ENCODE data around the gene OSTC.
"Not testable (repeated sequence)": the region's sequence is repeated elsewhere in the genome, so short reads cannot be mapped to it uniquely, and the experiment has no call there.

Gene OSTC

GRCh38 chr4:108649863-108650211, 562 bp upstream of the OSTC start:
- peak in 1 of 2 experiments; percentile 40 for DNase-seq

- DNase-seq, result no peak
Measured at GRCh38 chr4:108651014-108651791, 804 bp downstream of the OSTC start.

GRCh38 chr4:108662629-108663028, 12.2 kb downstream of the OSTC start:
- DNase-seq, result no peak

DNA sequence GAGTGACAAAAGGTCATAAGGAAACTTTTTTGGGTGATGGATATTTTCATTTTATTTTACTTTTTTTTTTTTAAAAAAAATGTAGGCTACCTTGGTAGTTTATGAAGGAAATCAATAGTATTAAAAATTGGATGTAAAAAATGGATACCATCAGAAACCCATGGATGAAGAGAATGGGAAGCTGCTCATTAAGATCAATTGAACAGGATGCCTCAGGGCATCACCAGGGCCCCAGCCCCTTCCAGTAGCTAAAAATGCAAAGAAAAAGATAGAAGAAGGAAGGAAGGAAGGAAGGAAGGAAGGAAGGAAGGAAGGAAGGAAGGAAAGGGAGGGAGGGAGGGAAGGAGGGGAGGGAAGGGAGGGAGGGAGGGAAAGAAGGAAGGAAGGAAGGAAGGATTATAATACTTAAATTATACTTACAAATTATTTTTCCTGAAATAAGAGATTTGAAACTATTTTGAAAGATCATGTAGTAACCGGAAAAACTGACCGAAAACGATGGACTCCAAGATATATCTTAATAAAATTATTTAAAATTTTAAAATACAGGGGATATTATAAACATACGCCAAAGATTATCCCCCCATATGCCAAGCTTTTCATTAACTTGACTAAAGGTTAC, 24.1 kb downstream of the OSTC start:
- DNase-seq, result no peak

GRCh38 chr4:108681321-108681809, 31.0 kb downstream of the OSTC start:
- DNase-seq, result no peak

DNA sequence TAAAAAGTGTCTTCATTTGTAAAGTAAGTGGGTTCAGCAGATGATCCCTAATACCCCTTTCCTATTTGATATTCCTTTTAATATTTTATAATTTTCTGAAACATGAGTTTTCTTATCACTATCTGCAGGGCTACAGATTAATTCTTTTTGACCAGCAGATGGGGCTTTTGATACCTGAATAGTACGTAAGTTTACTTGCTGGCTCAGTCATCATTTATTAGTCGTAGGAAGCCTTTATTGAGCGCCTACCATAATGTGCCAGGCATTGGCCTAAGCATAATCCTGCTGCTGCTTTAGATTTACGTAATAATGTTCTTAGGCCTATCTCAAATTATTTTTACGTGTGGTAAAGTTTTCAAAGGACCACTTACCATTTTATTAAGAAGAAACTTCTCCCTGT, 33.1 kb downstream of the OSTC start:
- DNase-seq, result peak in 1 of 2 experiments; percentile 63

- no peak for DNase-seq
Measured at GRCh38 chr4:108685036-108685686, 34.8 kb downstream of the OSTC start.

DNA sequence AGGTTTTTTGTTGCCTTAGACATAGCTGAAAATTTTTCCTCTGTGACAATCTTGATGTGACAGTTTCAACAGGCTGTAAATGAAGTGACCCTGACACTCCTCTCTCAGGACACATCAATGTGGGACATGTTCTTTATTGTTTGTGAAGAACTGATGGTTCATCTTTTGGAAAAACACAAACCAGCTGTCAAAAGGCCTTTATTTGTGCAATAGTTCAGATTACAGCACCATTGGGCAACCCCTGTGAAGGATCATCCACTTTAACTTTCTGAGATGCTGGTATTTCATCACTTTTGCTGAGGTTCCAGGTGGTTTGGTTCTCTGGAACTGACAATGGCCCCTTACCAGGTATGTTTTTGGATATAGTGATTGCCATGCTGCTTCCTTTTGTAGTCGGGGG, 40.3 kb downstream of the OSTC start:
- DNase-seq, result no peak

DNA sequence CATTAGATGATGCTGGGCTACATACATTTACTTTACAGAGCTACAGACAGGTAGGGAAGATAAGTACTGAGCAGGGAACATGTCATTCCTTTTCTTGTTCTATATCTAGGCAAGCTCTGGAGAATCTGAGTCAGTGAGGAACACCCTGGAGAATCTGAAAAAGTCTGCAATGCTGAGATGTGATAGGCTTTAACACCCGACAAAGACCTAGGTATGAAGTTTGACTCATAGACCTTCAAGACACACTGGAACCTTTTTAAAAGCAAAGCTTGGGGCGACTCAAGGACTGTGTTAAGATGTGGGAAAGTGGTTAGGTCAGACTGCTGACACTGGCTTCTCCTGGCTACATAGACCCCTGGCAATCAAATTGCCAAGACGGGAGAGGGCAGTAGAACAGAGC, 42.8 kb downstream of the OSTC start:
- DNase-seq, result no peak

DNA sequence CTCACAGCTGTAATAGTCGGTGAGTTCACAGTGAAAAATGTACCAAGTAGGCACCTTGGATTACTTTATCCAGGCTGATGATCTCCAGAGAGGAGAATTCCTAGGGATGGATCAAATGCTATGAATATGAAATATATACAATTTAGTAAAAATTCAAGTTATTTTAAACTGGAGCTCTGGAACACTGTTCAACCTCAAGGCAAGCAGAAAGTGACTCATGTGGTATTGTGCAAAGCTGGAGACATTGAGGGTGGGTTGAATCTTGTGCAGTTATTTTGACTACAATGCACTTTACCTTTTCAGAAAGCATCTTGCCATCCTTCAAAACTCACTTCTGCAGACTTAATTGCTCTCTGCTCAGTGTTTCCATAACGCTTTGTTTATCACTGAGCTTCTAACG, 43.4 kb downstream of the OSTC start:
- DNase-seq, result no peak

- DNase-seq, result no peak
Measured at GRCh38 chr4:108694423-108694822, 44.0 kb downstream of the OSTC start.

DNA sequence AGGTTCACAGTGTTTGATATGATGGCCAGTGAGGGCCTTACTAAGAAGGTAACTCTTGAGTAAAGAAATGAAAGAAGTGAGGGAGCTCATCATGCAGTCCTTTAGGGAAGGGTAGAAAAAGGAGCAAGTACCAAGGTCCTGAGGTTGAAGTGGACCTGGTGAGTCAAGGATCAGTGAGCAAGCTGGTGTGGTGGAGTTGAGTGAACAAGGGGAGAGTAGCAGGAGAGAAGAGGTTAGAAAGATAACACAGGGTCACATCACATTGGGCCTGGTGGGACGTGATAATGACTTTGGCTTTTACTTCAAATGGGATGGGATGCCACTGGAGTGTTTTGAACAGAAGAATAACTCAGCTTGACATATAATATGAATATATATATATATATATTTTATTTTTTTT, 44.7 kb downstream of the OSTC start:
- DNase-seq, result no peak

GRCh38 chr4:108696160-108696559, 45.8 kb downstream of the OSTC start:
- DNase-seq, result no peak

DNA sequence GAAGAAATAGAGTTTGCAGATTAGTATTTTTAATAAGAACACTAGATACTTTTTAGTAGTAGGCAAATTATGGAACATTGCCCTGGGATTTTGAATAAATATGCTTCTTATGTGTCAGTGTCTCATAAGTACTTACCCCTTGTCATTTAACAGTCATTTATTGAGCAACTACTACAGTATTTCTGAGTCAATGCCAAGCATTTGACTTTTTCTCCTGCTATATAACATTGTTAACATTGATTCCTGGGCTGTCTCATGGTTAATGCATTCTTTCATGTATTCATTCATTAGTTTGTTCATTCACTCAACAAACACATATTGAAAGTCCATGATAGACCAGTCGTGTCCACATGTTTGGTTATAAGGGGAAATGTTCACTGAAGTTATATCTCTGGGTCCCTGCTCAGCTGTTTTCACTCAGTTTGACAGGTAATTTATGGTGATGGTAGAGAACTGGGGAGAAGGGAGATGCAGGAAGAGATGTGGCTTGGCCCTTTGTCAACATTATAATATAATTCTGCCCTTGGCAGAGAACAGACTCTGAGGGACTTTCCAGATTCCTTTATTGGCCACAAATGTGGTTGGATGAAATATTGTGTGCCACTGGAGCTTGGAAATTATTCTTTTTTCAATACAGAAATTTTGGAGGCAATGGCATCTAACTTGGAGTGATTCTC, 49.8 kb downstream of the OSTC start:
- DNase-seq, result peak in 1 of 2 experiments; percentile 19

GRCh38 chr4:108702960-108703359, 52.6 kb downstream of the OSTC start:
- DNase-seq, result no peak

GRCh38 chr4:108703370-108703769, 53.0 kb downstream of the OSTC start:
- DNase-seq, result no peak

DNA sequence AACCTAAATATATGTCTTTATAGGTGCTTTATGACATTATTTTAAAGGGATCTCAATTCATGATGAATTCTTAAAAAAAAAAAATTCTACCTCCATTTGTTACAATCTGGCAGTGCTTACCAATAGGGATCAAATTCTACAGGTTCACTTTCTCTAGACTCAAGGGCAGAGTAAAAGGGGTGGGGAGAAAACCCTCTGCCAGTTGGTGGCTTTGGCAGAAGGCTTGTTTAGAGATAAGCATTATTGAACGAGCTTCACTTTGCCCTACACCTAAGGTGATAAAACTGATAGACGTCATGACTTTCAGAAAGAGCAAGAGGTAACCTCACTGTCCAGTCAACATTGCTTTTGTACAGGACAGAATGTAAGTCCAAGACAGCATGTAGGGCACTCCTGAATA, 53.6 kb downstream of the OSTC start:
- no peak for DNase-seq

GRCh38 chr4:108706289-108706688, 55.9 kb downstream of the OSTC start:
- DNase-seq, result no peak

DNA sequence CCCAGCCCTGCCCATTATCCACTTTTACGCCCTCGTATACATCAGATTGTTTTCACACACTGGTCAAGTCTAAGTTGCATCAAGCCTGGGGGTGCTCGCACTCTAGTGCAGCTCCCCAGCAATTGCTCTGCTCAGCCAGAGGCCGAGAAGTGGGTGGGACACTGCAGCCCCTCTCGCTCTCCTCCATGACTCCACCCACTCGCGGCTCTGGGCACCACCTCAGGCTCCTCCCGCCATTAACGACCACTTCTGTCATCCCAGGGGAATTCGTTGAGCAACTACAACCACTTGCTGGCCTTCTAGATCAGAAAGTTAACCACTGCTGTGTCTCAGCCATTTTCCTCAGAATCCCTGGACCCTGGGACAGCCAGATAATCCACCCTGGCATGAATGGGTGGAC, 58.8 kb downstream of the OSTC start:
- no peak for DNase-seq

DNA sequence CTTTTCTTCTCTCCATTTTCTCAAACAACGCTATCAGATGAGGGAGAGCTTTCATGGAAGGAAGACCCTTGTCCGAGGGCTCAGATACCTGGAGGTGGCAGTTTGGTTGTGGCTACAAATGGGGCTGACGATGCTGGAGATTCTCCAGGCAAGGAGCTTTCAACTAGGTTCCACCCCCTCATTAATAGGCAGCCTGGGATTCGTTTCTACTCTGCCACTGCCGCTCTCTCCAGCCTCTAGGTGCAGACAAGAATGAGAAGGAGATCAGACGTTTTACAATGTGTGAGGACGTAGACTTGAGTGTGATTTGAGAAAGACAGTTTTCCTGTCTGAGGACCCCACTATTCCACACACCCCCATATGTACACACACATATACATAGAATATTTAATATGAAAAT, 59.3 kb downstream of the OSTC start:
- DNase-seq, result no peak

DNA sequence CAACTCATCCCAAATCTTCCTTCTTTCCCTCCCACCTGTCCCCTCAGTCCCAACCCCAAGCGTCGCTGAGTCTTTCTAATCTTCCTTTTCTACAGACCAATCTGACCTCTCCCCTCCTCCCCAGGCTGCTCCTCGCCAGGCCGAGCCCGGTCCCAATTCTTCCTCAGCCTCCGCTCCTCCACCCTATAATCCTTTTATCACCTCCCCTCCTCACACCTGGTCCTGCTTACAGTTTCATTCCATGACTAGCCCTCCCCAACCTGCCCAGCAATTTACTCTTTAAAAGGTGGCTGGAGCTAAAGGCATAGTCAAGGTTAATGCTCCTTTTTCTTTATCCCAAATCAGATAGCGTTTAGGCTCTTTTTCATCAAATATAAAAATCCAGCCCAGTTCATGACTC, 60.2 kb downstream of the OSTC start:
- not testable (repeated sequence) for DNase-seq

DNA sequence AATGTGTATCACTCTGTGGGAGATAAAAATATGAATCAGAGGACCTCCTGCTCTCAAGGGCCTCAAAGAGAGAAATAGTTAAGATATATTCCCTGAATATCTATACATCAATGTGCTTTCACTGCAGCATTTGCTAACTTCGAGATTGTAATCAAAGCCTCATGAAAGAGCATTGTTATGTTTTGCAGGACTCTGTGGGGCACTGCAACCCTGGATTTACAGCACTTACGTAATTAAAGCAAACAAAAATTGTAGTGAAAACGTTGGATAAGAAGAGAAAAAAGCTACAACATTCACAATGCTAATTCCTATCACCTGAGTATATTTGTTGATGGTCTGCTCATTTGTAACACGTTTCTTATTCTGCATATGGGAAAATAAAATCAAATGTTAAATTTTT, 64.5 kb downstream of the OSTC start:
- no peak for DNase-seq

DNA sequence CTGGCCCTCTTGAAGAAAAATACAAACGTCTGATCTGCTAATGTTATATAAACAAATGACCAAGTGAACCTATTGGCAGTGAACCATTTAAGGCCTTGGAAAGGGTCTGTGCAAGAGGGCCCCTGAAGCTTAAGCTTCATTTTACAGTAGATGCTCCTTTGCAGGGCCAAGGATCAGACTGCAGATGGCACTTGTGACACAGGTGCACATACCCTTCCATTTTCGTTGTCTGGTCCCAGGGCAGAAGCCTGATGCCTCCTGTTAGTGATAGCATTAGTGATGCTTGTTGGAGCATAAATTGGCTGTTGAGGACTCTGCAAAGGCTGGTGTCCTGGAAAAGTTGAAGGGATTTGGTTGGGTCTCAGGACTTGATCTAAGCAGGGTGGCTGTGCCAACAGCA, 65.9 kb downstream of the OSTC start:
- no peak for DNase-seq

DNA sequence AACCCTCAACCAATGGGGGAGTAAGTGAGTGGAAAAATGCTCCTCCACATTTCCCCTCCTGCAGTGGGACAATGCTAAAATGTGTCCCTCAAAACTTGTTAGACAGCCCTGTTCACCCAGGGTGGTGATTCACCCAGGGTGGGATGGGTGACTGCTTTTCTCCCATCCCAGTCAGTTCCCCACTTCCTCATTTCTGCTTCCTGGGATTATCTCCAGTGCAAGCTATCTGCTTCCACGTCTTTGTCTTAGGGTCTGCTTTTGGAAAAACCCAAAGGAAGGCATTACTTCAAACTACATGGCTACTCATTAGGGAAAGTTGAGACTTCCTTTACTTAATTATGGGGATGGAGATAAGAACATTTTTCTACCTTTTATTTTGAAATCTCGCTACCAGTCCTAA, 67.0 kb downstream of the OSTC start:
- no peak for DNase-seq

Data from NCI-H446 (cell line).